Measurements from ENCODE around the gene ST6GALNAC5. TPM values are rescaled to one million over a fixed set of nuclear protein-coding genes. Genes with fewer than 3 reads are reported as not detected.
"Not testable (repeated sequence)": the region's sequence is repeated elsewhere in the genome, so short reads cannot be mapped to it uniquely, and the experiment has no call there.

The ST6GALNAC5 gene
- polyA plus RNA-seq, 5 donors = 8.6 to 16.3 (median 9.7) TPM

DNA sequence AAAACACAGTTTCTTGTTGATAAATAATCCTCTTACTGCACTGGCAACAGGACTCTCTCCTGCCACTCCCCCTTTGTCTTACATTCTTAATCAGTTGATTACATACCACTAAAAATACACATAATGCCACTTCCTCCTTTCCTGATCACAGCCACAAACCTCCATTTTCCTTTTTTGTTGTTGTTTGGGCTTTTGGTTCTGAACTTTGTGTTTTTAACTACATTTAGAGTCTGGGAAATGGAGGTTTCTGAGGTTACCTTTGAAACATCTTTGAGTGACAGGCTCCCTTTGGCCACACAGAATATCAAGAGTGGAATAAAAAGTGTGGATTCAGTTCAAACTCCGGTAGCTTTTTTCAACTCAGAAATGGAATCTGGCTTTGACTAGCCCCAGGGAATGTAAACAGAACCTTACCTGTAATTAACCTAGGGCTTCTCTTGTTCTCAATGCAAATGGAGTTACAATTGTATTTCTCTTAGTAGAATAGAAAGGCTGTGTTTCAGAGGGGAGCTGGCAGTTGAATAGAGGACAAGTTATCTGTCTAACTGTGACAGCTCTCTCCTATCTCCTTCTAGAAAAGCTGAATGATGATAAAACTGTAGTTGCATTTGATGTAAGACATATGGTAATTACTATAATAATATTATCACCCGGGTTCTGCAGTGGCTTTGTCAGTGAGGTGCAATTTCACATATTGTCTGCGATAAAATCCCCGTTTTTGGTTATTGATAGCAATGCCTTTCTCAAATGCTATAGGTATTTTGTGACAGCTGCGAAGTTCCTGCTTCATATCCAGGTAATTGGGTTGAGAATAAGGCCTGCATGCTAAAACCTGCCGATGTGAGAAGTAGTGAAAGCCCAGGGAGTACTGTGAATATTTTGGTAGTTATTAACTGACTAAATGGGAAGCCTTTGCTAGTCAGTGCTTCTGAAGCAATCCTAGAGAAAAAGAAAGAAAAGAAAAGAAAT, 66.9 kb downstream of the ST6GALNAC5 start:
- no peak for DNase-seq

GRCh38 chr1:76938304-76938703, 71.0 kb downstream of the ST6GALNAC5 start:
- no peak for DNase-seq

DNA sequence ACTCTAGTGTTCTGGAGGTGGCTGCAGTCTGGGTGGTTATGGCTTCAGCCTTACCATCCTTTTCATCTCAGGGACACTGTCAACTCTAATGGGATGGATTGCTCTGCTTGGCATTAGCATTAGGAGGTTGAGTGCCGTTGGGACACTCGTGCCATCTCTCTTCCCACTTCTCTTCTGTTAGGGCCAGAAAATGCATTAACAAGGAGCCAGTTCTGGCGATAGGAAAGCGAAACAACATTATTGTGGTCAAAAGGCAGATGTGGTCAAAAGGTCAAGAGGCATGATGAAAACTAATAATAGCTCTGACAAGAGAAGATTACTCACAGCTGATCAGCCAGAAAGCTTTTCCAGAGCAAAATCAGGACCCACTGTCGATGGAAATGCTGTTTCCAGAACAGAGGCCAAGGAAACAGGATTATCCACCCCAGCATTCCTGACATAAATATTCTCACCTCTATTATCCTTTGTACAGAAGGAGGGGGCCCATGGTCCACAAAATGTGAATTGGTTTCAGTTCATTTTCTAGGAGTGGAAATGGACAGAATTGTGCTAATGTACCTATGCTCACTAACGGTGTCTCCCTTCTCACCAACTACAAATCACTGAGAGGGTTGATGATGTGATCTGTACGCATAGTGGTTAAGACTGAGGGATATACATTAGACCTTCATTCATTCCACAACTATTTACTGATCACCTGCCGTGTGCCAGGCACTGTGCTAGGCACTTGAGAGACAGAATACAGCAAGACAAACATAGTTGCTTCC, 72.0 kb downstream of the ST6GALNAC5 start:
- DNase-seq = no peak

- no peak for DNase-seq
Measured at GRCh38 chr1:76939817-76940216, 72.5 kb downstream of the ST6GALNAC5 start.

GRCh38 chr1:76940571-76941335, 73.5 kb downstream of the ST6GALNAC5 start:
- no peak for DNase-seq

- no peak for DNase-seq
Measured at GRCh38 chr1:76942549-76942948, 75.3 kb downstream of the ST6GALNAC5 start.

- DNase-seq = no peak
Measured at GRCh38 chr1:76944942-76945341, 77.7 kb downstream of the ST6GALNAC5 start.

DNA sequence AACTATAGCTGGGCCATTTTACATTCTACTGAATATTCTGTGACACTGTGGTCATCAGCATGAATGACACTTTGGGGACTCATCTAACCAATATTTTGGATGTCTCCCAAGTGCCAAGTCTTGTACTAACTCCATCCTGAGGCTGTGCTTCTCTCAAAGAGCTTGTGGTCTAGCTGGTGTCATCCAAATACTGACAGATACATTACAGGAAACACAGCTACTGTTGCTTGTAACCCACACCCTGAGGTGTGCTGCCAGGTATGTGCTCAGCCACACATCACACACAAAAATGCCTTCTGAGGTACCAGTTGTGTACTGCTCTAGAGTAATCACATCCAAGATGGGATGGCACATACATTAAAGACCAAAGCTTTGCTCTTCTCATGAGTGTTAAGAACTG, 81.6 kb downstream of the ST6GALNAC5 start:
- DNase-seq = no peak

GRCh38 chr1:76949503-76949902, 82.2 kb downstream of the ST6GALNAC5 start:
- no peak for DNase-seq

GRCh38 chr1:76950306-76950705, 83.0 kb downstream of the ST6GALNAC5 start:
- no peak for DNase-seq

GRCh38 chr1:76951153-76951552, 83.9 kb downstream of the ST6GALNAC5 start:
- DNase-seq = peak in 1 of 2 donors; percentile 9

DNA sequence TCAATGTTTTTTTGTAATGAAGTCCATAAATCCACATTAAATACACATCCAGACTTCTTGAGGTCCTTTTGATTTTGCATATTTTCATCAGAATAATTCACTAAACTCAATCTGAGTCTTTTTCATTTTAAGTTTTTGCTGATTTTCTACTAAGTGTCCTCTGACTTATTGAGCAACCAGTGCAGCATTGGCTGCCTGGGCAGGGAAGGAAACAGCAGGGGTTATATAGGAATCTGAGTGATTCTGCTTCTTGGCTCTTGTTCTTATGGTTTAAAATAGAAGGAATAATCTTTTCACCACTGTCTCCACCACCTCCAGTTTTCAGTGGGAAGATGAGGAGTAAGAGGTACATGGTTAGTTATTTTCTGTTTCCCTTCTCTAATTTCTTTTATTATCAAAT, 88.4 kb downstream of the ST6GALNAC5 start:
- DNase-seq = peak in 1 of 2 donors; percentile 12

- DNase-seq = no peak
Measured at GRCh38 chr1:76957961-76958360, 90.7 kb downstream of the ST6GALNAC5 start.

DNA sequence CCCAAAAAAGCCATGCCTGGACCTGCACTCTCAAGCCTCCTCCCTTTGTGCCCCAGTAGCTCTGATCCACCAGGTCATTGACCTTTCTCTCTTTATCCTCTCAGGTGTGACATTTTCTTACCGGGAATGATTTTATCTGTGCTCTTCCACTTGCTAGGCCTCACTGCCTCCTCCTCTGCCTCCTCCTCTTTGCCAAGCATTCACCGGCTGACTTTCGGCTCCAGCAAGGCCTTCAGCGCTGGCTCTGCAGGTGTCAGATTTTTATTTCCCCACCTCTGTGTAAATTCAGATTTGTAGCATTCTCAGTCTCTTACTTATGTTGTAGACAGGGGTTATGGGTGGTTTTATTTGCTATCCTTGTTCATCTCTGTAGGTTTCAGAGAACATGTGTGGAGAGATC, 91.5 kb downstream of the ST6GALNAC5 start:
- no peak for DNase-seq

DNA sequence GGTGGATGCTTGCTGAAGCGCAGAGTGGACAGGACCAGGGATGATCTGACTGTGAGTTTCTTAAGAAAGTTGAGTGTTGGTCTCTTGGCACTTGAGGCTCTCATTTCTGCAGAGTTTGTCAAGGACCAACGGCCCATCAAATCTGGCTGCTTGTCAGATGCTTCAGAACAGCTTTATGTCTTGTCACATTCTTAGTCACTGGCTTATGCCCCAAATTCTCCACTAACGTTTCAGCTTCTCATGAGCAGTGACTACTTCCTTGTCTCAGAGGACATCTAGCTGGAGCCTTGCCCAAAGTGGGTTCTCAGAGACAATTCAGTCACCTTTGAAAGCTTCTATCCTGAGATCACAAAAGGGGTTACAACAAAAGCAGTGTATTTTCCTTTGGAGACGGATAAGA, 92.3 kb downstream of the ST6GALNAC5 start:
- DNase-seq = no peak

- DNase-seq = no peak
Measured at GRCh38 chr1:76961181-76961819, 94.0 kb downstream of the ST6GALNAC5 start.

DNA sequence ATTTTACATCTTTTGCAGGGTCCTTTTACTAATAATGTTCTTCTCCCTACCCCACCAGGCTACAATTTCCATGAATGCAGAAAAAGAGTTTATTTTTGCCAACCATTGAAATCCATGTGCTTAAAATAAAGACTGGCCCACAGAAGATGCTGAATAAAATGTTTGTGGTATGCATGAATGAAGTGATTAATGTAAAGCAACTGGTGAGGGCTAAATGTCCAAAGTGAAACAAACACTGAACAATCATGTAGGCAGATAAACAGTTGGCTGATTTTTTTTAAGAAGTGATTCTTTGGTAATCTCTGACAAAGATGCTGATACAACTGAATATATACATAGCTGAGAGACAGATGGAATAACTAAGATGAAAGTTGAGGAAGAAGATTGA, 94.5 kb downstream of the ST6GALNAC5 start:
- no peak for DNase-seq

- not testable (repeated sequence) for DNase-seq
Measured at GRCh38 chr1:76981267-76981666, 114.0 kb downstream of the ST6GALNAC5 start.

DNA sequence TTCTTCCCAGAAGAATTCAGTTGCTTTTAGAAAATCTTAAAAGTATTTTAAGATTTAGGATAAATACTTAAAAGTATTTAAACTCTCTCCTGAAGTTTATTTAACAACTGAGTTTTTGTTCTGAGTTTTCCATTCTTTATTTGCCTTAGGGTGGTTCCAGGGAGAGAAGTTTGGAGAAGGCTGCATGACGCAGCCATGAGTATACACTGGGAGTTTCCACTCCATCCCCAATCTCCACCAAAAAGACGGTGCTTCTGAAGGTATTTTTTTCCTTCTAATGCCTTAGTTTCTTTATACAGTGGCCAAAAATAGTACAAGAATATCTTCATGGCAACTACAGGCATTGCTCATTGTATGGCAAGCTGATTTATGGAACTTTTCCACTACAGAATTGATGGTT, 122.7 kb downstream of the ST6GALNAC5 start:
- no peak for DNase-seq

DNA sequence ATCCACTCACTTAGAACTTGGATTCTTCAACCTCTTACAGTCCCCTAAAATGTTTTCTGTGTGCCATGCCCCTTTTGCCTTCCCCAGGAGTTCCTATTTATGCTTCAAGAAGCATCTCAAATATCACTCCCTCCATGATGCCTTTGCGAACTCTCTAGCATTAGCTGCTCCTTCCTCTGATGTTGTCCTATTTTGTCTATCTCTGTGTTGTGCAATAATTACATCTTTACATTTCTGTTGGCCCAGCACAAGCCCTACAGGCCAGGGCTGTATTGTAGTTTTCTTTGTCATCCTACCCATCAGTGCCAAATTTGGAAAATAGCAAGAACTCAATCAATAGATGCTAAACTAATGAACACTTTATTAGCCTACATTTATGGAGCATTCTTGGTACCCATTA, 125.8 kb downstream of the ST6GALNAC5 start:
- no peak for DNase-seq

DNA sequence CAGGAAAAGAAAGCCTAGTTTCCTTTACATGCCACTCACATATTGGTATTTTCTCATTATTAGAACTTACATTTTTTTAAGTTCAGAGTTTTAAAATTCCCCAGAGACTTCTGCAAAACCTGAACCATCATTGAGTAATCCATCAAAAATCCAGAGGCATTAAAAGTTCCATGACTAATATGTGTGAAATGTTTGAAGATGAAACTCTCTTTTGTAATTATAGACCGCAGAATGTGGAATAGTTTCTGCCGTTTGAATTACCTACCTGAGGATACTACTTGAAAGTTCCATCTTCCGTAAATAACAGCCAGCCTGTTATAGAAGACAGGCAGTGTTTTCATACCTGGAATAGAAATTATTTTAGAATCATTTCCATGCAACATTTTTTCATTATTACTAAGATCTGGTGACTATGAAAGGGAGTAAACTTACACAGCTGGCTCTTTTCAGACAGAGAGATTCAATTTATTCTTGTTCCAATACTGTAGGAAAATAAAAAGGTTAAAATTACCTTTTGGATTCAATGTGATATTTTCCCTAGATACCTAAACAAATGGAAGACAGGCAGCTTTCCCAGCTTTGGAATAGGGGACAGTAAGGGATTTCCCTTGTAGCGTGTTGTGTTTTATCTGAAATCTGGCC, 131.4 kb downstream of the ST6GALNAC5 start:
- DNase-seq = no peak
